ENCODE data around the gene EFNA3.
A peak's percentile ranks its signal among the peaks of the same experiment; 100 is the strongest.

The EFNA3 gene

GRCh38 chr1:155051777-155052398 lies 26.7 kb upstream of the EFNA3 start:
- in situ Hi-C loops (cut with HindIII; ENCODE audit: low pct_unique_long_range_greater_than_20kb, low sequenced_read_pairs) = no loop called here
- peak; percentile 89 to 96 for DNase-seq (ENCODE audit: low read depth in 1 of 2, low spot score in 1 of 2)
- TF ChIP-seq JUND (IDR thresholded peaks at IDR 0.05; ENCODE audit: low read depth) = no peak

- peak; percentile 76 to 88 for DNase-seq (ENCODE audit: low read depth in 1 of 2, low spot score in 1 of 2)
- TF ChIP-seq JUND (IDR thresholded peaks at IDR 0.05; ENCODE audit: low read depth) = no peak
- in situ Hi-C loops (cut with HindIII; ENCODE audit: low pct_unique_long_range_greater_than_20kb, low sequenced_read_pairs) = no loop called here
Observed at GRCh38 chr1:155052439-155053395, 25.9 kb upstream of the EFNA3 start.

GRCh38 chr1:155053531-155054105 lies 25.0 kb upstream of the EFNA3 start:
- no peak for TF ChIP-seq JUND (IDR thresholded peaks at IDR 0.05; ENCODE audit: low read depth)
- in situ Hi-C loops (cut with HindIII; ENCODE audit: low pct_unique_long_range_greater_than_20kb, low sequenced_read_pairs) = no loop called here

GRCh38 chr1:155057104-155057503 lies 21.5 kb upstream of the EFNA3 start:
- in situ Hi-C loops (cut with HindIII; ENCODE audit: low pct_unique_long_range_greater_than_20kb, low sequenced_read_pairs) = no loop called here
- no peak for DNase-seq (ENCODE audit: low read depth in 1 of 2, low spot score in 1 of 2)
- TF ChIP-seq JUND (IDR thresholded peaks at IDR 0.05; ENCODE audit: low read depth) = no peak

More at GRCh38 chr1:155053531-155054105, 25.0 kb upstream of the EFNA3 start:
- DNase-seq (ENCODE audit: low read depth in 1 of 2, low spot score in 1 of 2) = peak in 1 of 2 experiments; percentile 65

- peak in 1 of 2 experiments; percentile 66 for DNase-seq (ENCODE audit: low read depth in 1 of 2, low spot score in 1 of 2)
- no peak for TF ChIP-seq JUND (IDR thresholded peaks at IDR 0.05; ENCODE audit: low read depth)
- in situ Hi-C loops (cut with HindIII; ENCODE audit: low pct_unique_long_range_greater_than_20kb, low sequenced_read_pairs) = no loop called here
Observed at GRCh38 chr1:155057788-155058211, 20.8 kb upstream of the EFNA3 start.

GRCh38 chr1:155060736-155061135 lies 17.9 kb upstream of the EFNA3 start:
- no peak for TF ChIP-seq JUND (IDR thresholded peaks at IDR 0.05; ENCODE audit: low read depth)
- in situ Hi-C loops (cut with HindIII; ENCODE audit: low pct_unique_long_range_greater_than_20kb, low sequenced_read_pairs) = no loop called here

GRCh38 chr1:155061381-155062150 lies 17.1 kb upstream of the EFNA3 start:
- in situ Hi-C loops (cut with HindIII; ENCODE audit: low pct_unique_long_range_greater_than_20kb, low sequenced_read_pairs) = no loop called here
- no peak for TF ChIP-seq JUND (IDR thresholded peaks at IDR 0.05; ENCODE audit: low read depth)
- peak; percentile 86 to 88 for DNase-seq (ENCODE audit: low read depth in 1 of 2, low spot score in 1 of 2)

More at GRCh38 chr1:155060736-155061135, 17.9 kb upstream of the EFNA3 start:
- no peak for DNase-seq (ENCODE audit: low read depth in 1 of 2, low spot score in 1 of 2)

- in situ Hi-C loops (cut with HindIII; ENCODE audit: low pct_unique_long_range_greater_than_20kb, low sequenced_read_pairs) = no loop called here
- no peak for TF ChIP-seq JUND (IDR thresholded peaks at IDR 0.05; ENCODE audit: low read depth)
- DNase-seq (ENCODE audit: low read depth in 1 of 2, low spot score in 1 of 2) = no peak
Observed at GRCh38 chr1:155062151-155062686, 16.4 kb upstream of the EFNA3 start.

- in situ Hi-C loops (cut with HindIII; ENCODE audit: low pct_unique_long_range_greater_than_20kb, low sequenced_read_pairs) = no loop called here
- DNase-seq (ENCODE audit: low read depth in 1 of 2, low spot score in 1 of 2) = peak in 1 of 2 experiments; percentile 66
- no peak for TF ChIP-seq JUND (IDR thresholded peaks at IDR 0.05; ENCODE audit: low read depth)
Observed at GRCh38 chr1:155062702-155063411, 15.8 kb upstream of the EFNA3 start.

GRCh38 chr1:155063550-155064110 lies 15.0 kb upstream of the EFNA3 start, which contains the start of gene EFNA4:
Gene EFNA4 (plus strand): TSS chr1:155063740. CDS start chr1:155063824, 84 bp downstream.
- DNase-seq (ENCODE audit: low read depth in 1 of 2, low spot score in 1 of 2) = peak; percentile 96 to 99
- in situ Hi-C loops (cut with HindIII; ENCODE audit: low pct_unique_long_range_greater_than_20kb, low sequenced_read_pairs) = no loop called here
- no peak for TF ChIP-seq JUND (IDR thresholded peaks at IDR 0.05; ENCODE audit: low read depth)
